Measurements from ENCODE around the gene VWA1.

DNA sequence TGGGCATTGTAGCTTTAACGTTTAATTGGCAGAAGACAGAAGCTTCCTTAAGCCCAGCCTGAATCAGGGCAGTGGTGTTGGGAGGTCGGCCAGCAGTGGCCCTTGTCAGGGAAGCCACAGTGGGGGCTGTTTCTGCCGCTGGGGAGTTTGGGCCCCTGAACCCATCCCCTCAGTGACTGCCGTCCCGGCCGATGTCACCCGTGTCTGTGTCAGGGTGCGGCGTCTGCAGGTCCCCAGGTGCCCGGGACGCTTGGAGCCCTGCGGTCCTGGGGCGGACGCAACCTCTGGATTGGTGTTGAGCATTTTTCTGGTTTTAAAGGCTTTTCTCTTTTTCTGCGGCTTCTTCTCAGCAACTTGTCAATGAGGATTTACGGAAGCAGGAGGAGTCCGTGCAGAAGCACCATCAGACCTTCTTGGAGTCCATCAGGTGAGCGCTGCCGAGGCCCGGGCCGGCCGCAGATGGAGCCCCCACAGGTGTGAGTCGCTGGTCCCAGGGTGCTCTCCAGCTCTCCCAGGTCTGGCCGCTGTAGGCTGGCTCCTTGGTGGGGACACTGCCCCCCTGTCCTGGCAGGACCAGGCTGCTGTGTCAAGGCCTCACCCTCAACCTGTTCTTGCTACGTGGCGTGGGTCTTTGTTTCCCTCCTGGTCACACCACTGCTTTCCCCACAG, 16.3 kb downstream of the VWA1 start:
- TF ChIP-seq, protein P1, sequence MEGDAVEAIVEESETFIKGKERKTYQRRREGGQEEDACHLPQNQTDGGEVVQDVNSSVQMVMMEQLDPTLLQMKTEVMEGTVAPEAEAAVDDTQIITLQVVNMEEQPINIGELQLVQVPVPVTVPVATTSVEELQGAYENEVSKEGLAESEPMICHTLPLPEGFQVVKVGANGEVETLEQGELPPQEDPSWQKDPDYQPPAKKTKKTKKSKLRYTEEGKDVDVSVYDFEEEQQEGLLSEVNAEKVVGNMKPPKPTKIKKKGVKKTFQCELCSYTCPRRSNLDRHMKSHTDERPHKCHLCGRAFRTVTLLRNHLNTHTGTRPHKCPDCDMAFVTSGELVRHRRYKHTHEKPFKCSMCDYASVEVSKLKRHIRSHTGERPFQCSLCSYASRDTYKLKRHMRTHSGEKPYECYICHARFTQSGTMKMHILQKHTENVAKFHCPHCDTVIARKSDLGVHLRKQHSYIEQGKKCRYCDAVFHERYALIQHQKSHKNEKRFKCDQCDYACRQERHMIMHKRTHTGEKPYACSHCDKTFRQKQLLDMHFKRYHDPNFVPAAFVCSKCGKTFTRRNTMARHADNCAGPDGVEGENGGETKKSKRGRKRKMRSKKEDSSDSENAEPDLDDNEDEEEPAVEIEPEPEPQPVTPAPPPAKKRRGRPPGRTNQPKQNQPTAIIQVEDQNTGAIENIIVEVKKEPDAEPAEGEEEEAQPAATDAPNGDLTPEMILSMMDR (conservative IDR thresholded peaks at IDR 0.05; ENCODE audit: low read depth in 2 of 2): no peak
- TF ChIP-seq NANOG (IDR thresholded peaks at IDR 0.05; ENCODE audit: borderline replicate concordance): no peak
